GM21529 (cell line): ENCODE results near the gene NOTUM.
"Not testable (repeated sequence)": the region's sequence is repeated elsewhere in the genome, so short reads cannot be mapped to it uniquely, and the experiment has no call there.

Experiments
- ATAC-seq: cut with Tn5 transposase; IDR thresholded peaks from one replicate; pipeline ENCODE4 v1.9.1; 2021; ENCODE audit not compliant: unreplicated experiment

Gene NOTUM

DNA sequence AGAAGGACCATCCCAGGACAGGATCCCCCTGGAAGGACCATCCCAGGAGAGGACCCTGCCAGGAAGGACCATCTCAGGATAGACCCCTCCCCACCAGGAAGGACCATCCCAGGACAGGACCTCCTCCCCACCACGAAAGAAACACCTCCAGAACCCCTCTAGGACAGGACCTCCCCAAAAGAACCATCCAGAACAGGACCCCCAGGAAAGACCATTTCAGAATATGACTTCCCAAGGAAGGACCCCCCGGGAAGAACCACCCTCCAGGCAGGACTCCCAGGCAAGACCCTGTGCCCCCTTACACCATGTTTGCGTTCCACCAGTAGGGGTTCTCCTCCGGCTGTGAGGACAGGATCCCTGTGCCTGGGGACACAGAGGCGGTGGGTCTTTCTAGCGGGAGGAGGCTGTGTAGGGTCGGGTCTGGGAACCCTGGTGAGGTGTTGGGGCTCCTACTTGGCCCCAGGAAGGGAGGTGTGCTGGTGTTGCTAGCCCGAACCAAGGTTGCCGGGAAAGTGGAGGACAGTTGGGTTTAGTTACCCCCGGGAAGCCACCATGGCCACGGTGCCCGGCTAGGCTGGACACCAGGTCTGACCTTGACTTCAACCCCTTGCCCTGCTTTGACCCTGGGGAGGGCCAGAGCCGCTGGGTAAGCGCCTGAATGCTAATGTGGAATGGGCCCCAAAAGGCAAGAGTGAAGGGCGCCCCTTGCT, 2.2 kb downstream of the NOTUM start:
- no peak for ATAC-seq

DNA sequence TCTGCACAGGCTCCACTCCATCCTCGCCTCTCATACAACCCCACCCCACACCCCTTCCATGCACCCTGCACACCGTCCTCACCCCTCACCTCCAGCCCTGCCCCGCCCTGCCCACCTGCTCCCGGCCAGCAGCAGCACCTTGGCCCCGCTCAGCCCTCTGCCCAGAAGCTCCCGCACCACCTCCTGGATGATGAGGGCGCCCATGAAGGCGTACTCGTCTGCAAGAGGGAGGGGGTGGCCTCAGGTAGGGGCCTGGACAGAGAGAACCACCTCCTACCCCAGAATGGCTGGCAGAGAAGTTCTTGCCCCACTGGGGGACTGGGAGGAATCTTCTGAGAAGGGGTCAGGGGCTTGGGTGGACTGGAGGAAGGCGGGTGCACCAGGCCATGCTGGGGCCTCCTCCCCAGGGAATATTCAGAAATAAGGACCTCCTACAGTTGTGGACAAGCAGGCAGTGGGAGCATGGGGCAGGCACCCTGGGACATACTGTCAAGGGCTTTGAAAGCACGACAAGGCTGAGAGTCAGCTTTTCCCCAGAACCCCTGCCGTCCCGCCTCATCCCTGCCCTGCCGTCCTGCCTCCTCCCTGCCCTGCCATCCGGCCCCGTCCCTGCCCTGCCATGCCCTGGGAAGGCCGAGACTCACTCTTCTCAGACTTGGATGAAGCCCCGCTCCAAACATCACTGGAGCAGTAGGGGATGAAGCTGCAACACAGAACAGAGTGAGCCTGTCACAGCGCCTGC, 3.1 kb downstream of the NOTUM start:
- ATAC-seq, result no peak

DNA sequence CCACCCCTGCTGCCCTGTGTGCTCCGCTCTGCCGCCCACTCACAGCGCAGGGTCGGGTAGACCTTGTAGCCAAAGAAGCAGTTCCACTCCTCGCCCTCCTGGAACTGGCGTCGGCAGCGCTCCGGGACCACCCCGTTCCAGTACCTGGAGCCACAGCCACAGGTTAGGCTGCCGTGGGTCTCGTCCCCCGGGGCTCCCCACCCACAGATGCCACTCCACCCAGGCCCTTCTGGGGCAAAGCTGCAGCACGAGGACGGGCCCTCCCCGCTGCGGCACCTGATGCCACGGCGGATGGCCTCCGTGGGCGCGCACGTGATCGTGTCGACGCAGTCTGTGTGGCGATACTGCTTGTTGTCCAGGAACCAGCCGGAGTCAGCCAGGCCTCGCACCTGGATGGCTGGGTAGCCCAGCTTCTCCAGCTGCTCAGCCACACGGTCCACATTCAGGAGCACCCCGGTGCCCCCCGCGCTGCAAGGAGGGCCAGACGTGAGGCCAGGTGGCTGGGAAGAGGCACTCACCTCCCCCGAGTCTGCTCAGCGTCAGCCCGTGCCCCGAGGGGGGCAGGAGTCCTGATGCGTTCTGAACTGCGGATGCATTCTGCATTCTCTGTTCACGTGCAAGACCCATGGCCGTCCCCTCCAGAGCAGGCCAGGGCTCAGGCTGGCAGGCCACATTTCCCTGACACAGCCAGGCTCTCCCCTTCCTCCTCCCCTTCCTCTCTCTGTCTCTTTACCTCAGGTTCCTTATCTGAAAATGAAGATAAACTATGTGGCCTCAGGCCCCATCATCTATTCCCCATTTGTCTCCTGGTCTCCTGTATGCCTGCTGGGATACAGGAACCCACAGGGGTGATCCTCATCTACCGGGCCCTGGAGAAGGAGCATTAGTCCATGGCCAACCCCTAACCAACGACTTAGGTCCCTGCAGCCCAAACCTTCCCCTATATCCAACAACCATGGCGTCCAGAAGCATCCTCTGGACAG, 4.1 kb downstream of the NOTUM start:
- ATAC-seq, result no peak

DNA sequence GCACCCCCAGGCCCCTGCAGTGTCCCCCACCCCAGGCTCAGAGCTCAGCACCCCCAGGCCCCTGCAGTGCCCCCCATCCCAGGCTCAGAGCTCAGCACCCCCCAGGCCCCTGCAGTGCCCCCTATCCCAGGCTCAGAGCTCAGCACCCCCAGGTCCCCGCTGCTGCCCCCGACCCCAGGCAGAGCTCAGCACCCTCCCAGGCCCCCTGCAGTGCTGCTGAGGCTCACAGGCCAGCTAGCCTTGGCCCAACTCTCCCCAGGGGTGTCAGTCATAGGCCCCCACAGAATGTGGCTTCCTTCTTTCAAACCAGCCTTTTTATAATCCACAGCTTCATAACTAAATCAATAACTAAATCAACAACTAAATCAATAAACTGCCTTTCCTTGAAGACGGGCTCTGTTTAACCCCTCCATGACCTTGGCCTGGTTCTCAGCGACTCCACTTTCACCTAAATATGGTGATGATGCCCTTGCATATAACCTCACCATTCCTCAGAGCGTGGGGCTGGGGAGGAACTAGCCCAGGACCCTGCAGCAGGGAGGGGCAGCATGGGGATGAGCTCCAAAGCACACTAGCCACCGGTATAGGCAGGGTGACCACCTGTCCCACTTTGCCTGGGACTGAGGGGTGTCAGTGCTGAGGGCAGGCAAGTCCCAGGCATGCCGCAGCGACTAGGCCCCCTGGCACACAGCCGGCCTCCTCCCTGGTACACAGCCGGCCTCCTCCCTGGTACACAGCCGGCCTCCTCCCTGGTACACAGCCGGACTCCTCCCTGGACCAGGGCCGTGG, 5.0 kb downstream of the NOTUM start:
- no peak for ATAC-seq

DNA sequence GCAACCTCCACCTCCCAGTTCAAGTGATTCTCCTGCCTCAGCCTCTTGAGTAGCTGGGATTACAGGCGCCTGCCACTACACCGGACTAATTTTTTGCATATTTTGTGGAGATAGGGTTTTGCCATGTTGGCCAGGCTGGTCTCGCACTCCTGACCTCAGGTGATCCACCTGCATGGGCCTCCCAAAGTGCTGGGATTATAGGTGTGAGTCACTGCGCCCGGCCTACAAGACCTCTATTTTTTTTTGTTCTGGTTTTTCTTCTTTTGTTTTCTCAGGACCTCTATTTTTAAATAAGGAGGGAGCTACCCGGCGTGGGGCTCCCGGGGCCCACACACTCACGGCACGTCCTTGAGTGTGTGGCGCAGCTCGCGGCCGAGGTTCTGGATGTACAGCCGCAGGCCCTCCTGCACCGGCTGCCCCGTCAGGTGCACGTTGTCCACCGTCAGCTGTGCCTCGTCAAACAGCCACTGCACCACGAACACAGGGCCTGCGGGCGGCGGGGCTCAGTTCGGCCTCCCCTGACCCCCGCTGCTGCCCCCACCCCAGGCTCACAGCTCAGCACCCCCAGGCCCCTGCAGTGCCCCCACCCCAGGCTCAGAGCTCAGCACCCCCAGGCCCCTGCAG, 5.8 kb downstream of the NOTUM start:
- no peak for ATAC-seq

DNA sequence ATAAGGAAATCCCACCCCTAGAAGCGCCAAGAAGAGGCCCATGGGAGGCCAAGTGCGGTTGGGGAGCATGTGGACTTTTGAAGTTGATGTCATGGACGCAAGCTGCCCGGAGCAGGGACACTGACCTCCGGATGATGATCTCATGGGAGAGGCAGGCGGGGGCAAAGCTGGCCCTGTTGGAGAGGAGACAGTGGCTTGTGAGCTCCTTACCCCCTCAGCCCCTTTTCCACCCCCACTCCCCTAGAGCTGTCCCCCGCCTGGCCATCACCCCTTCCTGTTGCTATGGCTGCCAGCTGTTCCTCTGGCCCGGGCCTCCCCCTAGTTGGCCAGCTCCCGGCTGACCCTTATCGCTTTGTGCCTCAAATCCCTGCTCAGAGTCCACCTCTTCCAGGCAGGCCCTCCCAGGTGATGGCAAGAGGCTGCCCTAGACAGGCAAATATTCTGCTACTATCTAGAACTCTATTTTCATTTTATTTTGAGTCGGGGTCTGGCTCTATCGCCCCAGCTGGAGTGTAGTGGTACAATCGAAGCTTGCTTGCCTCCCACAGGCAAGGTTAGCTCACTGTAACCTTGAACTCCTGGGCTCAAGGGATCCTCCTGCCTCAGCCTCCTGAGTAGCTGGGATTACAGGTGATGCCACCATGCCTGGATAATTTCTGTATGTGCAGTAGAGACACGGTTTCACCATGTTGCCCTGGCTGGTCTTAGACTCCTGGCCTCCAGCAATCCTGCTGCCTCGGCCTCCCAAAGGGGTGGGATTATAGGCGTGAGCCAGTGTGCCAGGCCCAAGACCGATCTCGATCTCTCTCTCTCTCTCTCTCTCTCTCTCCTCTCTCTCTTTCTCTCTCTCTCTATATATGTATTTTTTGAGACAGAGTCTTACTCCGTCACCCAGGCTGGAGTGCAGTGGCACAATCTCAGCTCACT, 6.6 kb downstream of the NOTUM start:
- no peak for ATAC-seq

DNA sequence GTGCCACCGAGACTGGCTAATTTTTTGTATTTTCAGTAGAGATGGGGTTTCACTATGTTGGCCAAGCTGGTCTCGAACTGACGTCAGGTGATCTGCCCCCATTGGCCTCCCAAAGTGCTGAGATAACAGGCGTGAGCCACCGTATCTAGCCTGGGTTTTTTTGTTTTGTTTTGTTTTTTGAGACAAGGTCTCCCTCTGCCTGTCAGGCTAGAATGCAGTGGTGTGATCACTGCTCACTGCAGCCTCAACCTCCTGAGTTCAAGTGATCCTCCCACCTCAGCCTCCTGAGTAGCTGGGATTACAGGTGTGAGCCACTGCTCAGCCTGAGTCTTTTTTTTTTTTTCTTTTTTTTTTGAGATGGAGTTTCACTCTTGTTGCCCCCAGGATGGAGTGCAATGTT, 7.5 kb downstream of the NOTUM start:
- ATAC-seq, result not testable (repeated sequence)

DNA sequence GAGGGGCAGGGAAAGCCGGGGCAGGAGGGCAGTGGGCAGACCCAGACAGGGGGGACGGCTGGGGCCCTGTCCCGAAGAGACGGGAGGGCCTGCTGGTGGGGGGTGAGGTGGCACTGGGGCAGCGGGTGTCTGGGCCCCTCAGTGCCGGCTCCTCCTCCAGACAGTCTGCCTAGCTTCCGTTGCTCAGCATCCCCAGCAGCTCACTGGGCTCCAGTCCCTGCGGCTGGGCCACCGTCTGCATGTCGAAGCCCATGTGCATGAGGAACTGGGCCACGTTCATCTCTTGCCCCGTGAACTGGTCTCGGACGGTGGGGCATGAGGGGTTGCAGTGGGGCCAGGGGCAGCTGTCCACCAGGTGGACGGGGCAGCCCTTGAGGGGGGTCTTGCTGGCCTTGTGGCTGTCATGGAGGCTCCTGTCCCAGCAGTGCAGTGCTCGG, 8.2 kb downstream of the NOTUM start:
- no peak for ATAC-seq

DNA sequence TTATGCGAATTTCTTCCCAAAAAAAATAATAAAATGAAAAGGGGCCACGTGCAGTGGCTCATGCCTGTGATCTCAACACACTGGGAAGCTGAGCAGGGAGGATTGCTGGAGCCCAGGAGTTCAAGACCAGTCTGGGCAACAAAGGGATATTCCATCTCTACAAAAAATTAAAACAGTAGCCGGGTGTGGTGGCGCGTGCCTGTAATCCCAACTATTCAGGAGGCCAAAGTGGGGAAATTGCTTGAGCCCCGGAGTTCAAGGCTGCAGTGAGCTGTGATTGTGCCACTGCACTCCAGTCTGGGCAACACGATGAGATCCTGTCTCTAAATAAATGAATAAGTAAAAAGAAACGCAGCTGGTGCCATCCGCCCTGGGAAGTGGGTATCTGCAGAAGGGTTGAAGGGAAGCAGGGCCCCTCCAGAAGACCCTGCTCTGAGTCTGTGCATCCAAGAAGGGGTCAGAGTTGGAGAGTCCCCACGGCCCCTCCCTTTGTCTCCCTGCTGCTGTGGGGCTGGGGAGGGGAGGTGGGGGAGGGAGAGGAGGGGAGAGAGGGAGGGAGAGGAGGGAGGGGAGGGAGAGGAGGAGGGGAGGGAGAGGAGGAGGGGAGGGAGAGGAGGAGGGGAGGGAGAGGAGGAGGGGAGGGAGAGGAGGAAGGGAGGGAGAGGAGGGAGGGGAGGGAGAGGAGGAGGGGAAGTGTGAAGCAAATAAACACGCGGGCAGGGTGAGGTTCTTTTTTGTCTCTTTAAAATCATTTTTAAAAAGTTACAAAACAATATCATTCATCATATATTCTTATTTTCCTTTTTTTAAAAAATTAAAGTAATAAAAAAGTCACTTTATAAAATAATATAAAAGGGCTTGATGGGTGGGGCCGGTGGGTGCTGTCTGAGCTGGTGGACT, 9.0 kb downstream of the NOTUM start:
- ATAC-seq, result no peak

DNA sequence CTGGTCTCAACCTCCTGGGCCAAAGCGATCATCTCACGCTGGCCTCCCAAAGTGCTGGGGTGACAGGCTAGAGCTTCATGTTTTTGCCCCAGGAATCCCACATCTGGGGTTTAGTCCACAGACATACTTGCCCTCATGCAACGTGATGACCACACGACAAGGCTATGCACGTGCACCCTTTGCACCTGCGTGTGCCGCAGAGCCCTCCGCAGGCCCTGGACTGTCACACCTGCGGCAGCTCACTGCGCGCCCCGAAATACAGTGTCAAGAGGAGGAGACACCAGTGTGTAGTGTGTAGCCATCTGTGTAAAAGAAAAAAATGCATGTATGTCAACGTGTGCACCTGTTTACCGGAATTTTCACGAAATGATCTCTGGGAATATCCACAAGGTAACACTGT, 10.5 kb downstream of the NOTUM start:
- no peak for ATAC-seq

DNA sequence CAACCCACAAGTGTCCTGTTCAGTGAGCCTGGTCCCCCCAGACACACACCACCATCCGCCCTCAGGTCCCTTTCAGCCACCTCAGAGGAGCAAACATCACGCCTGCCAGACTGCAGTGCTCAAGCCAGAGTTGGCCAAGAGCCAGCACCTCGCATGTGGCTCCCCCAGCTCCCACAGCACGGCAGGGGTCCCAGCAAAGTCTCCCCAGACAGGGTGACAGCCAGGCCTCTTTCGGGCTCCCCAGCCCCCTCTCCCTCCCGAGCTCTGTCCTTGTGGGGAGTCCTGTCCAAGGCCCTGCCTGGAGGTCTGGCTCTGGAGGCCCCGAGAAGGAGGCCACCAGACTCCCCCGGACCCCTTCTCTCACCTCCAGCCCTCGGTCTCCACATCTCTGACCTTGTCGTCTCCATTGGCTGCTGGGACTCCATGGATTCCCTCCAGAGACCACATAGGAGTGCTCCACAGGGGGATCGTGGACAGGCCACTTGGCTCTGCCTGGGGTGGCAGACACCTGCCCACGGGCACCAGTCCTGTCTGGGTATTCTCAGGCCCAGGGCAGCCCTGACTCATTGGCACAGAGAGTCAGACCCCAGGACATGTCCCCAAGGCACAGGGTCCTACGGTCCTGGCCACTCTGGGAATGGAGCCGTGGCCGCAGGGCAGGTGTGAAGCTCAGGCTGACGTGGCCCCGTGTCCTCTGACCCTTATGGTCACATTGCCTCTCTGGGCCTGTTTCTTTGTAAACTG, 12.2 kb downstream of the NOTUM start:
- ATAC-seq, result no peak

DNA sequence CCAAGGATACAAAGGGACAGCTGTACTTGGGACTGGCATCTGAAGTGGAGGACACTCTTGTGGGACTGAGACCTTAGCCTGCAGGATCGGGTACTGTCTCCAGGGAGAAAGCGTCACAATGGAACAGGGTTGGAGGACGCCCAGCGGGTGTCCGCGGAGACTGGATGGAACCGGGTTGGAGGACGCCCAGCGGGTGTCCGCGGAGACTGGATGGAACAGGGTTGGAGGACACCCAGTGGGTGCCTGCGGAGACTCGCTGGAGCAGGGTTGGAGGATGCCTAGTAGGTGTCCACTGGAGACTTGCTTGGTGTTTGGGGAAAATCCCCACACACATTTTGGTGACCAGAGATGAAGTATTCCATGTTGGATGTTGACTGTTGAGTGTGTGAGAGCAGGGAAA, 13.8 kb downstream of the NOTUM start, which contains the start of gene MYADML2:
Gene MYADML2 (minus strand): TSS at position 45 of the 400 bp plus-strand sequence. CDS start 5,492 bp downstream, outside the sequence.
- ATAC-seq, result no peak

DNA sequence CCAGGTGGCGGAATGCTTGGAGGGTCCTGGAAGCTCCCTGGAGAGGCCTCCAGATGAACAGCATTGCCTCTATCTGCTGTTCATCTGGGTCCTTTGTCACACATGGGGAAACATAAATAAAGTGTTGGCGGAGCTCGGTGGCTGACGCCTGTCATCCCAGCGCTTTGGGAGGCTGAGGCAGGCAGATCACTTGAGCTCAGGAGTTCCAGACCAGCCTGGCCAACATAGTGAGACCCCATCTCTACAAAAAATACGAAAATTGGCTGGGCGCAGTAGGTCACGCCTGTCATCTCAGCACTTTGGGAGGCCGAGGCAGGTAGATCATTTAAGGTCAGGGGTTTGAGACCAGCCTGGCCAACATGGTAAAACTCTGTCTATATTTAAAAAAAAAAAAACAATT, 16.1 kb downstream of the NOTUM start:
- no peak for ATAC-seq

DNA sequence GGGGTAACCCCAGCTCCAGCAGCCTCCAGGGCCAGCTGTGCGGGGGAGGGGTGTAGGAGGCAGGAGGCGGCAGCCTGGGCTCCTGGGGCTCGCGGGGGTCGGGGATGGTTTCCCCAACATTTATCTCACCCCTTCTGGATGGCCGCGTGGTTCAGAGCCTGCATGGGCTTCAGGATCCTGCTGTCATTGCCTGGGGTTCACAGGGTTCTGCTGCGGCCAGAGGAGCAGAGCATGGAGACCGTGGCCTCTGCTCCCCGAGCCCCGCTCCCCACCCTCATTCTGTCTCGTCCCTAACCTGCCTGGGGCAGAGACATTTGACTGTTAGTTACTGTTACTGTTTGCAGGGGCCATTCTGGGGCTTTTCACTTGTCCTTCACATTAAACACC, 18.8 kb downstream of the NOTUM start:
- ATAC-seq, result no peak

DNA sequence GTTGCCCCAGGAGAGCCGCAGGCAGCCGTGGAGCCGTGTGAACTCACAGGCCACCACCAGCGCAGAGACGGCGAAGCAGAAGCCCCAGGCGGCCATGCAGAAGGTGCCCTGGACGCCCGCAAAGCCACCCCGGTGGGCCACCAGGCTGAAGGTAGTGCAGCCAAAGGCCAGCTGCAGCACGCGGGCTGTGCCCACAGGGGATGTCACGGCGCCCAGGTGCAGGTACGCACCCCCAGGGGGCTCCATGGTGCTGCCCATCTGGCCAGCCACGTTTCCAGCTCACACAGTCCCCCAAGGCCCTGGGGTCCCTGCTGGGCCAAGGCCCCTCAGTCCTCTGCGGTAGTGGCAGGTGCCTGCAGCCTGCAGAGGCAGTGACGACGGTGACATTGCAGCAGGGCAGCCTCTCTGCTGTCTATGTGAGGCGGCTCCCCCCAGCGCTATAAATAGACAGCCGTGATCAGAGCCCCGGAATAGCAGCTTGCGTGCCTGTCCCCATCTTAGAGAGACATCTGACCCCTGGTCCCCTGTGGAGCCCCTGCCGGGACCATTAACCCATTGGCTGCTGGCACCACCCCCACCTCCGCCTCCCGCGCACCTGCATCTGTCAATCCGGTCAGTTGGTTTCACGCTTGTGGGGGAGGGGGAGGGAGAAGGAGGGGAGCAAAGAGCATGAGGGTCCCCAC, 19.4 kb downstream of the NOTUM start:
- ATAC-seq, result no peak

DNA sequence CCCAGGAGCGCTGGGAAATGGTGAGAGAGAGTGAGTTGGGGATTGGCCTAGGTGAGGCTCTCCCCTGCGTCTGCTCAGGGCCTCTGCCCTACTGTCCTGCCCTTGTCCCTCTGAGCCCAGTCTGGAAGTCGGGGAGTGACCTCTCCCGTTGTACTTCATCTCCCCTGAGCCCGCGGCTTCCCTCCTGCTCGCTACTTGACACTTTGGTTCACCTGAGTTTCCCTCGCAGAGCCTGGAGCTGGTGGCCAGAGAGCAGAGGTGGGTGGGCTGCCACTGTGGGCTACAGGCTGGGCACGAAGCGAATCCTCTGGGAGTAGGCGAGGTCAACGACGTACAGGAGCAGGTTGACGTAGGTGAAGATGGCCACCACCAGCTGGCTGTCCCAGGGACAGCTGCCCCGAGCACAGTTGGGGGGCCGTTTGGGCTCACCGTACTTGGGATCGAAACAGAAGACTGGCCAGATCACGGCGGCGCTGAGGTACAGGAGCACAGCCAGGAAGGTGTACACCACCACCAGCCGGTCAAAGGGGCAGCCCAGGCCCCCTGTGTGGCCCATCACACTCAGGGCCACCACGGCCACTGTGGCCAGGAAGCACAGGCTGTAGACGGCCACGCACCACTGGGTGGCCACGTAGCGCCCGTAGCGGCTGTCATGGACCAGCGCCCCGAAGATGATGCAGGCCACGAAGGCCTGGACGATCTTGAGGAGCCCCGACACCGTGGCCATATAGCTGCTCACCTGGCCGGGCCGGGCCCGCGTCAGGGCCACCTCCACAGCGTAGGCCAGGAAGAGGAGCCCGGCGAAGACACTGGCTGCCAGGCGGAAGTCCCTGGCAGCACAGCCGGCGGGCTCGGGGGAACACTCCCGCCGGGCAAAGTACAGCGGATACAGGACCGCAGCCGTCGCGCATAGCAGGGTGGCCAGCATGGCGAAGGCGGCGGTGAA, 20.2 kb downstream of the NOTUM start:
- no peak for ATAC-seq
